OCI-LY1 (cell line): ENCODE measurements around the gene MIOX.

Experiments used
- H2AFZ ChIP-seq: fragments of 200-600 bp; sonication (generic), shearing (Covaris generic); 2 replicates; pipeline ENCODE4 v1.6.0; 2014; ENCODE audit warnings: antibody characterized with exemption, mild to moderate bottlenecking, low read length
- H3F3A ChIP-seq: fragments of 200-600 bp; sonication (generic), shearing (Covaris generic); 2 replicates; pipeline ENCODE4 v1.6.0; 2014; ENCODE audit warnings: mild to moderate bottlenecking, antibody characterized with exemption, low read length, moderate library complexity; ENCODE audit not compliant: insufficient read depth
- H3K27ac ChIP-seq: fragments of 200-600 bp; sonication (generic); 2 replicates; pipeline ENCODE4 v1.5.1; 2014; ENCODE audit warnings: low read length, mixed run types, mild to moderate bottlenecking, low read depth; ENCODE audit not compliant: poor library complexity, severe bottlenecking
- H3K27me3 ChIP-seq: fragments of 200-600 bp; sonication (generic); 2 replicates; pipeline ENCODE4 v1.6.0; 2014; ENCODE audit warnings: antibody characterized with exemption, mild to moderate bottlenecking, low read length, moderate library complexity; ENCODE audit not compliant: insufficient read depth
- H3K36me3 ChIP-seq: fragments of 200-600 bp; sonication (generic); 2 replicates; pipeline ENCODE4 v1.6.1; 2014; ENCODE audit warnings: mild to moderate bottlenecking, antibody characterized with exemption, low read length, moderate library complexity, mixed read lengths; ENCODE audit not compliant: insufficient read depth
- H3K4me1 ChIP-seq: fragments of 200-600 bp; sonication (generic); 2 replicates; pipeline ENCODE4 v1.5.1; 2014; ENCODE audit warnings: mild to moderate bottlenecking, low read length, moderate library complexity; ENCODE audit not compliant: insufficient read depth, severe bottlenecking
- H3K4me2 ChIP-seq: fragments of 200-600 bp; sonication (generic), shearing (Covaris generic); 2 replicates; pipeline ENCODE4 v1.6.1; 2014; ENCODE audit warnings: low read length
- H3K4me3 ChIP-seq: fragments of 200-600 bp; sonication (generic); 2 replicates; pipeline ENCODE4 v1.5.1; 2014; ENCODE audit warnings: low read length, low read depth, mild to moderate bottlenecking, mixed read lengths; ENCODE audit not compliant: poor library complexity, severe bottlenecking
- H3K79me2 ChIP-seq: fragments of 200-600 bp; shearing (Covaris generic); 2 replicates; pipeline ENCODE4 v1.6.1; 2016; ENCODE audit warnings: mixed run types, low read length, mixed read lengths; ENCODE audit not compliant: insufficient read depth
- H3K9ac ChIP-seq: fragments of 200-600 bp; sonication (generic), shearing (Covaris generic); 2 replicates; pipeline ENCODE4 v1.6.1; 2014; ENCODE audit warnings: mild to moderate bottlenecking, low read length, mixed read lengths
- H3K9me2 ChIP-seq: fragments of 200-600 bp; sonication (generic), shearing (Covaris generic); 2 replicates; pipeline ENCODE4 v1.6.1; 2014; ENCODE audit warnings: low read depth, mild to moderate bottlenecking, low read length, mixed read lengths
- H3K9me3 ChIP-seq: fragments of 200-600 bp; shearing (Covaris generic); 2 replicates; pipeline ENCODE4 v1.6.1; 2014; ENCODE audit warnings: low read length, mixed read lengths
- H4K20me1 ChIP-seq: fragments of 200-600 bp; sonication (generic), shearing (Covaris generic); 2 replicates; pipeline ENCODE4 v1.6.0; 2016; ENCODE audit warnings: mild to moderate bottlenecking, low read length; ENCODE audit not compliant: insufficient read depth
- EZH2 ChIP-seq: fragments of 200-600 bp; sonication (generic), shearing (Covaris generic); IDR thresholded peaks from 2 replicates; pipeline ENCODE4 v1.8.0; 2017; ENCODE audit warnings: borderline replicate concordance, mixed run types, mild to moderate bottlenecking, antibody characterized with exemption, low read length, moderate library complexity, mixed read lengths
- TF ChIP-seq, protein P1 (sequence below): fragments of 200-600 bp; sonication (generic), shearing (Covaris generic); IDR thresholded peaks from 2 replicates; pipeline ENCODE4 v1.5.1; 2017; ENCODE audit warnings: mild to moderate bottlenecking, antibody characterized with exemption, low read length, moderate library complexity, mixed read lengths

The MIOX gene

DNA sequence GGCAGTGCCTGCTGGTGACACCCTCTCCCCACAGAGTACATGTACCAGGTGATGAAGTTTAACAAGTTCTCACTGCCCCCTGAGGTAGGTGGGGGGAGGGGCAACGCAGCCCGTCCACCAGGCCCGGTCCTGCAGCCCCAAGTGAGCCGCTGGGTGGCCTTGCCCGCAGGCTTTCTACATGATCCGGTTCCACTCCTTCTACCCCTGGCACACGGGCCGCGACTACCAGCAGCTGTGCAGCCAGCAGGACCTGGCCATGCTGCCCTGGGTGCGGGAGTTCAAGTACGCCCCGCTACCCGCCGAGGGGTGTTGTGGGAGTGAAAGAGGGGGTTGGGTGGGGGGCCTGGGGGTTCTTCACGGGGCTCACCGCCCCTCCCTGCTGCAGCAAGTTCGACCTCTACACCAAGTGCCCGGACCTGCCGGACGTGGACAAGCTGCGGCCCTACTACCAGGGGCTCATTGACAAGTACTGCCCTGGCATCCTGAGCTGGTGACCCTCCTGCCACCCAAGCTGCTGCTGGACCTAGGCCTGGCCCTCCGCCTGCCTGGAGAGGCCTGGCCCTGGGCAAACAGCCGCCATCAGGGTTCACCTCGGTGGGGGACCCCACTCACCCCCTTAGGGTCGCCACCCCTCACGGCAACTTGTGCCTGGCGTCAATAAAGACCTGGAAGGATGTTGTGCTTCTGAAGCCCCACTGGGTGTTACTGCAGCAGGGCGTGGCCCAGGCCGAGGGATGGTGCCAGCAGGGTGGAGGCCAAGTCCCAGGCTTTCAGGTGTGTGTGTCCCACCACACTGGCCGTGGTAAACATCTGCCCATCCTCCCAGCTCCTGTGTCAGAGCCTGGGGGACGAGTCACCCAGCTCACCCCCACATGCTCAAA, 2.9 kb downstream of the MIOX start:
- Histone ChIP-seq H3K4me1 (peaks cover 19% of the 10 kb centered on the region), H3K27me3 (no peaks in the 10 kb centered on the region), H2AFZ (no peak overlapping the region), H3K27ac (no peak overlapping the region), H3K79me2 (no peaks in the 10 kb centered on the region), H3K9me3 (no peaks in the 10 kb centered on the region), H3K4me3 (no peak overlapping the region), H3K9me2 (no peaks in the 10 kb centered on the region), H4K20me1 (no peaks in the 10 kb centered on the region), H3K36me3 (no peaks in the 10 kb centered on the region), H3K9ac (no peak overlapping the region), H3F3A (no peaks in the 10 kb centered on the region), H3K4me2 (no peak overlapping the region)
- no peak for TF ChIP-seq EZH2
- TF ChIP-seq, protein P1, sequence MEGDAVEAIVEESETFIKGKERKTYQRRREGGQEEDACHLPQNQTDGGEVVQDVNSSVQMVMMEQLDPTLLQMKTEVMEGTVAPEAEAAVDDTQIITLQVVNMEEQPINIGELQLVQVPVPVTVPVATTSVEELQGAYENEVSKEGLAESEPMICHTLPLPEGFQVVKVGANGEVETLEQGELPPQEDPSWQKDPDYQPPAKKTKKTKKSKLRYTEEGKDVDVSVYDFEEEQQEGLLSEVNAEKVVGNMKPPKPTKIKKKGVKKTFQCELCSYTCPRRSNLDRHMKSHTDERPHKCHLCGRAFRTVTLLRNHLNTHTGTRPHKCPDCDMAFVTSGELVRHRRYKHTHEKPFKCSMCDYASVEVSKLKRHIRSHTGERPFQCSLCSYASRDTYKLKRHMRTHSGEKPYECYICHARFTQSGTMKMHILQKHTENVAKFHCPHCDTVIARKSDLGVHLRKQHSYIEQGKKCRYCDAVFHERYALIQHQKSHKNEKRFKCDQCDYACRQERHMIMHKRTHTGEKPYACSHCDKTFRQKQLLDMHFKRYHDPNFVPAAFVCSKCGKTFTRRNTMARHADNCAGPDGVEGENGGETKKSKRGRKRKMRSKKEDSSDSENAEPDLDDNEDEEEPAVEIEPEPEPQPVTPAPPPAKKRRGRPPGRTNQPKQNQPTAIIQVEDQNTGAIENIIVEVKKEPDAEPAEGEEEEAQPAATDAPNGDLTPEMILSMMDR: no peak

DNA sequence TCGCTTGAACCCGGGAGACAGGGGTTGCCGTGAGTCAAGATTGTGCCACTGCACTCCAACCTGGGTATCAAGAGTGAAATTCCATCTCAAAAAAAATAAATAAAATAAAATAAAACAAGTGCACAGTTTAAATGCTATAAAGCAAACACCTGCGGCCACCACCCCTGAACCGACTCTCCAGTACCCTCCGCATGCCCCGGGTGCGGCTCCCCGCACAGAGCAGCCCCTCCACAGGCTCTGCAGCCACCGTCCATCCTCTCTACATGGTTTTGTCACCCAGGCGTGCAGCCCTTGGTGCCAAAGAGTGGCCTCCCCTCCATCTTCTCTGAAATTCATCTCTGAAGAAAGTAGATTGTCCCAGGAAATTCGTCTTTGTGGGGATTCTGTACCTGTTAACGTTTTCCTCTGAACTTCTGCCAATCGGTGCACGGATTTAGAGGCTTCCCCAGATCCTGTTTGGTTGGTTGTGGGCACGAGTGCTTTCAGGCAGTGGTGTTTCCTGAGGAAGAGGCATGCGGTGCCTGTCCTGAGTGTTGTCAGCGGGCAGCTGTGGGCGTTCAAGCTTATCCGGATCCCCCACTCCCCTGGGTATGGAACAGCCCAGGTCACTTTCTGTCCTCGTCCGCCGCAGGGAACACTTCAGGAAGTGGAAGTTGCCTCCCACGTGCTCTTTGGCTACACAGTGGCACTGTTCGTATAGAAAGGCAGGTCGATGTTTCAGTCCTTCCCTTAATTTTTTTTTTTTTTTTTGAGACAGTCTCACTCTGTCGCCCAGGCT, 4.1 kb downstream of the MIOX start:
- Histone ChIP-seq H3K4me2 (no peak overlapping the region), H2AFZ (no peak overlapping the region), H3K9ac (no peak overlapping the region), H3F3A (no peaks in the 10 kb centered on the region), H3K9me3 (no peaks in the 10 kb centered on the region), H3K36me3 (no peaks in the 10 kb centered on the region), H3K4me3 (no peak overlapping the region), H3K27me3 (no peaks in the 10 kb centered on the region), H3K27ac (no peak overlapping the region), H3K9me2 (no peaks in the 10 kb centered on the region), H3K4me1 (peaks cover 18% of the 10 kb centered on the region), H3K79me2 (no peaks in the 10 kb centered on the region), H4K20me1 (no peaks in the 10 kb centered on the region)
- no peak for TF ChIP-seq EZH2
- TF ChIP-seq, protein P1: no peak

DNA sequence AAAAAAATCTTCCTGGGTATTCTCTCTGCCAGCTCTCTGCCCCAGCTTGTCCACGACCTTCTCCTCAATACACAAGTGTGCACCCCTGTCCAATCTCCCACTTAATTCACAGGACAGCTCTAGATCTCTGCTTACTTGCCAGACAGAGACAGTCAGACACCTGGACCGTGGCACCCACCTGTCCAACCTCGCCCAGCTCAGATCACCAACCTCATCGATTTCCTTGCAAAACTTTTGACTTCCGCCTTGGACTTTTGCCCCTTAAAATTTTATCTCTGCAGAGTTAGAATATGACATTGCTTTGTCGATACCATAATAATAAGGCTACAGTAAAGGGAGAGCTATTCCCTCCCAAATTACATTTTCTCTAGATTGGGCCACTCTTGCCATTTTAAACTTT, 10.4 kb downstream of the MIOX start:
- Histone ChIP-seq H3K4me2 (no peak overlapping the region), H3K4me3 (no peak overlapping the region), H2AFZ (no peak overlapping the region), H3K27me3 (no peaks in the 10 kb centered on the region), H3K9me3 (no peaks in the 10 kb centered on the region), H4K20me1 (no peaks in the 10 kb centered on the region), H3K27ac (no peak overlapping the region), H3F3A (no peaks in the 10 kb centered on the region), H3K9me2 (no peaks in the 10 kb centered on the region), H3K36me3 (no peaks in the 10 kb centered on the region), H3K9ac (no peak overlapping the region), H3K79me2 (no peaks in the 10 kb centered on the region), H3K4me1 (peaks cover 11% of the 10 kb centered on the region)
- TF ChIP-seq EZH2: no peak
- TF ChIP-seq, protein P1: no peak
